ENCODE measurements around the gene KCP.

Gene KCP

GRCh38 chr7:128882134-128882533, 28.4 kb downstream of the KCP start:
- TF ChIP-seq LEF1 (IDR thresholded peaks at IDR 0.05; ENCODE audit: borderline replicate concordance) (no peak), FOXA1 (IDR thresholded peaks at IDR 0.05) (no peak), NFRKB (IDR thresholded peaks at IDR 0.05) (no peak), FOXM1 (IDR thresholded peaks at IDR 0.05; ENCODE audit: borderline replicate concordance) (no peak), ARNT (IDR thresholded peaks at IDR 0.05) (no peak)
- ChIA-PET POLR2A (interaction anchor here (1.4 kb wide), 1 partner anchor 20 kb away, joined by 4 read pairs; the partner anchor contains the start of gene ATP6V1F), CTCF (interaction anchor here (0.8 kb wide), 1 partner anchor 15 kb away, joined by 3 read pairs; no protein-coding TSS in a partner anchor)

GRCh38 chr7:128881458-128882125, 28.9 kb downstream of the KCP start:
- TF ChIP-seq TARDBP (IDR thresholded peaks at IDR 0.05): no peak
- no peak for TF ChIP-seq ZNF384 (IDR thresholded peaks at IDR 0.05)
- TF ChIP-seq CTBP1 (IDR thresholded peaks at IDR 0.05; ENCODE audit: borderline replicate concordance): no peak
- TF ChIP-seq L3MBTL2 (conservative IDR thresholded peaks at IDR 0.05): no peak
- no peak for TF ChIP-seq SUZ12 (IDR thresholded peaks at IDR 0.05)
- TF ChIP-seq PKNOX1 (IDR thresholded peaks at IDR 0.05): no peak
- no peak for TF ChIP-seq FOXA1 (IDR thresholded peaks at IDR 0.05)
- no peak for TF ChIP-seq BHLHE40 (IDR thresholded peaks at IDR 0.05; ENCODE audit: borderline replicate concordance)
- TF ChIP-seq LEF1 (IDR thresholded peaks at IDR 0.05; ENCODE audit: borderline replicate concordance): no peak
- TF ChIP-seq ELF4 (IDR thresholded peaks at IDR 0.05): no peak
- TF ChIP-seq ARNT (IDR thresholded peaks at IDR 0.05): no peak
- TF ChIP-seq FOXM1 (IDR thresholded peaks at IDR 0.05; ENCODE audit: borderline replicate concordance): no peak
- TF ChIP-seq HDGF (IDR thresholded peaks at IDR 0.05; ENCODE audit: borderline replicate concordance): no peak
- no peak for TF ChIP-seq SP1 (IDR thresholded peaks at IDR 0.05)
- TF ChIP-seq NFRKB (IDR thresholded peaks at IDR 0.05): no peak
- TF ChIP-seq FOXK2 (IDR thresholded peaks at IDR 0.05): no peak
- DNase-seq (ENCODE audit: extremely low spot score): no peak
- POLR2A ChIA-PET: interaction anchor here (1.4 to 4.3 kb wide), 2 partner anchors 19 kb away, joined by 4 to 20 read pairs; partner anchors contain the start of gene ATP6V1F
- CTCF ChIA-PET: interaction anchor here (0.6 to 2.0 kb wide), 6 partner anchors 14 to 261 kb away, joined by 3 to 7 read pairs (median 4); partner anchors contain the start of gene ATP6V1F

More at GRCh38 chr7:128882134-128882533, 28.4 kb downstream of the KCP start:
- DNase-seq (ENCODE audit: extremely low spot score): no peak

- ChIA-PET CTCF (interaction anchor here (0.6 to 2.4 kb wide), 7 partner anchors 18 to 454 kb away, joined by 3 to 8 read pairs (median 4); partner anchors contain the start of gene ATP6V1F), POLR2A (interaction anchor here (4.3 kb wide), 1 partner anchor 19 kb away, joined by 20 read pairs; the partner anchor contains the start of gene ATP6V1F)
- DNase-seq (ENCODE audit: extremely low spot score): no peak
- TF ChIP-seq FOXK2 (IDR thresholded peaks at IDR 0.05): no peak
- no peak for TF ChIP-seq ELF4 (IDR thresholded peaks at IDR 0.05)
- no peak for TF ChIP-seq HDGF (IDR thresholded peaks at IDR 0.05; ENCODE audit: borderline replicate concordance)
- TF ChIP-seq LEF1 (IDR thresholded peaks at IDR 0.05; ENCODE audit: borderline replicate concordance): no peak
- TF ChIP-seq TARDBP (IDR thresholded peaks at IDR 0.05): no peak
- TF ChIP-seq CTBP1 (IDR thresholded peaks at IDR 0.05; ENCODE audit: borderline replicate concordance): no peak
- TF ChIP-seq FOXM1 (IDR thresholded peaks at IDR 0.05; ENCODE audit: borderline replicate concordance): no peak
- TF ChIP-seq PKNOX1 (IDR thresholded peaks at IDR 0.05): no peak
- no peak for TF ChIP-seq SP1 (IDR thresholded peaks at IDR 0.05)
- TF ChIP-seq FOXA1 (IDR thresholded peaks at IDR 0.05): no peak
- TF ChIP-seq ARNT (IDR thresholded peaks at IDR 0.05): no peak
These were observed 29.6 kb downstream of the KCP start for GRCh38 chr7:128880791-128881457.

- TF ChIP-seq ELF4 (IDR thresholded peaks at IDR 0.05) (no peak), FOXK2 (IDR thresholded peaks at IDR 0.05) (no peak), FOXM1 (IDR thresholded peaks at IDR 0.05; ENCODE audit: borderline replicate concordance) (no peak), CTBP1 (IDR thresholded peaks at IDR 0.05; ENCODE audit: borderline replicate concordance) (no peak), ARNT (IDR thresholded peaks at IDR 0.05) (no peak), BHLHE40 (IDR thresholded peaks at IDR 0.05; ENCODE audit: borderline replicate concordance) (no peak), NFRKB (IDR thresholded peaks at IDR 0.05) (no peak), TARDBP (IDR thresholded peaks at IDR 0.05) (no peak), HDGF (IDR thresholded peaks at IDR 0.05; ENCODE audit: borderline replicate concordance) (no peak), FOXA1 (IDR thresholded peaks at IDR 0.05) (no peak)
- POLR2A ChIA-PET: interaction anchor here (4.3 kb wide), 1 partner anchor 18 kb away, joined by 20 read pairs; the partner anchor contains the start of gene ATP6V1F
- peak; percentile 89 for DNase-seq (ENCODE audit: extremely low spot score)
- CTCF ChIA-PET: interaction anchor here (0.5 to 2.4 kb wide), 9 partner anchors 16 to 963 kb away, joined by 3 to 8 read pairs (median 4); partner anchors contain the start of gene ATP6V1F
These were observed 30.4 kb downstream of the KCP start for GRCh38 chr7:128879939-128880746.

GRCh38 chr7:128879461-128879938, 31.0 kb downstream of the KCP start:
- ChIA-PET POLR2A (interaction anchor here (4.3 kb wide), 1 partner anchor 17 kb away, joined by 20 read pairs; the partner anchor contains the start of gene ATP6V1F), CTCF (interaction anchor here (0.6 to 2.4 kb wide), 4 partner anchors 15 to 452 kb away, joined by 3 to 8 read pairs (median 6); partner anchors contain the start of gene ATP6V1F)
- no peak for DNase-seq (ENCODE audit: extremely low spot score)
- TF ChIP-seq SP1 (IDR thresholded peaks at IDR 0.05) (no peak), PKNOX1 (IDR thresholded peaks at IDR 0.05) (no peak), TARDBP (IDR thresholded peaks at IDR 0.05) (no peak), ARNT (IDR thresholded peaks at IDR 0.05) (no peak), HDGF (IDR thresholded peaks at IDR 0.05; ENCODE audit: borderline replicate concordance) (no peak), ZNF384 (IDR thresholded peaks at IDR 0.05) (no peak), FOXM1 (IDR thresholded peaks at IDR 0.05; ENCODE audit: borderline replicate concordance) (no peak), SUZ12 (IDR thresholded peaks at IDR 0.05) (no peak), FOXK2 (IDR thresholded peaks at IDR 0.05) (no peak), NFRKB (IDR thresholded peaks at IDR 0.05) (no peak), L3MBTL2 (conservative IDR thresholded peaks at IDR 0.05) (no peak), BHLHE40 (IDR thresholded peaks at IDR 0.05; ENCODE audit: borderline replicate concordance) (no peak), ELF4 (IDR thresholded peaks at IDR 0.05) (no peak)
